OCI-LY1 (cell line): Measurements from ENCODE around the gene SLCO4A1.

Experiments
- H2AFZ ChIP-seq: fragments of 200-600 bp; sonication (generic), shearing (Covaris generic); 2 replicates; pipeline ENCODE4 v1.6.0; 2014; ENCODE audit warnings: antibody characterized with exemption, mild to moderate bottlenecking, low read length
- H3F3A ChIP-seq: fragments of 200-600 bp; sonication (generic), shearing (Covaris generic); 2 replicates; pipeline ENCODE4 v1.6.0; 2014; ENCODE audit warnings: mild to moderate bottlenecking, antibody characterized with exemption, low read length, moderate library complexity; ENCODE audit not compliant: insufficient read depth
- H3K27ac ChIP-seq: fragments of 200-600 bp; sonication (generic); 2 replicates; pipeline ENCODE4 v1.5.1; 2014; ENCODE audit warnings: low read length, mixed run types, mild to moderate bottlenecking, low read depth; ENCODE audit not compliant: poor library complexity, severe bottlenecking
- H3K27me3 ChIP-seq: fragments of 200-600 bp; sonication (generic); 2 replicates; pipeline ENCODE4 v1.6.0; 2014; ENCODE audit warnings: antibody characterized with exemption, mild to moderate bottlenecking, low read length, moderate library complexity; ENCODE audit not compliant: insufficient read depth
- H3K36me3 ChIP-seq: fragments of 200-600 bp; sonication (generic); 2 replicates; pipeline ENCODE4 v1.6.1; 2014; ENCODE audit warnings: mild to moderate bottlenecking, antibody characterized with exemption, low read length, moderate library complexity, mixed read lengths; ENCODE audit not compliant: insufficient read depth
- H3K4me1 ChIP-seq: fragments of 200-600 bp; sonication (generic); 2 replicates; pipeline ENCODE4 v1.5.1; 2014; ENCODE audit warnings: mild to moderate bottlenecking, low read length, moderate library complexity; ENCODE audit not compliant: insufficient read depth, severe bottlenecking
- H3K4me2 ChIP-seq: fragments of 200-600 bp; sonication (generic), shearing (Covaris generic); 2 replicates; pipeline ENCODE4 v1.6.1; 2014; ENCODE audit warnings: low read length
- H3K4me3 ChIP-seq: fragments of 200-600 bp; sonication (generic); 2 replicates; pipeline ENCODE4 v1.5.1; 2014; ENCODE audit warnings: low read length, low read depth, mild to moderate bottlenecking, mixed read lengths; ENCODE audit not compliant: poor library complexity, severe bottlenecking
- H3K79me2 ChIP-seq: fragments of 200-600 bp; shearing (Covaris generic); 2 replicates; pipeline ENCODE4 v1.6.1; 2016; ENCODE audit warnings: mixed run types, low read length, mixed read lengths; ENCODE audit not compliant: insufficient read depth
- H3K9ac ChIP-seq: fragments of 200-600 bp; sonication (generic), shearing (Covaris generic); 2 replicates; pipeline ENCODE4 v1.6.1; 2014; ENCODE audit warnings: mild to moderate bottlenecking, low read length, mixed read lengths
- H3K9me2 ChIP-seq: fragments of 200-600 bp; sonication (generic), shearing (Covaris generic); 2 replicates; pipeline ENCODE4 v1.6.1; 2014; ENCODE audit warnings: low read depth, mild to moderate bottlenecking, low read length, mixed read lengths
- H3K9me3 ChIP-seq: fragments of 200-600 bp; shearing (Covaris generic); 2 replicates; pipeline ENCODE4 v1.6.1; 2014; ENCODE audit warnings: low read length, mixed read lengths
- H4K20me1 ChIP-seq: fragments of 200-600 bp; sonication (generic), shearing (Covaris generic); 2 replicates; pipeline ENCODE4 v1.6.0; 2016; ENCODE audit warnings: mild to moderate bottlenecking, low read length; ENCODE audit not compliant: insufficient read depth
- EZH2 ChIP-seq: fragments of 200-600 bp; sonication (generic), shearing (Covaris generic); IDR thresholded peaks from 2 replicates; pipeline ENCODE4 v1.8.0; 2017; ENCODE audit warnings: borderline replicate concordance, mixed run types, mild to moderate bottlenecking, antibody characterized with exemption, low read length, moderate library complexity, mixed read lengths
- TF ChIP-seq, protein P1 (sequence below): fragments of 200-600 bp; sonication (generic), shearing (Covaris generic); IDR thresholded peaks from 2 replicates; pipeline ENCODE4 v1.5.1; 2017; ENCODE audit warnings: mild to moderate bottlenecking, antibody characterized with exemption, low read length, moderate library complexity, mixed read lengths

Gene SLCO4A1

DNA sequence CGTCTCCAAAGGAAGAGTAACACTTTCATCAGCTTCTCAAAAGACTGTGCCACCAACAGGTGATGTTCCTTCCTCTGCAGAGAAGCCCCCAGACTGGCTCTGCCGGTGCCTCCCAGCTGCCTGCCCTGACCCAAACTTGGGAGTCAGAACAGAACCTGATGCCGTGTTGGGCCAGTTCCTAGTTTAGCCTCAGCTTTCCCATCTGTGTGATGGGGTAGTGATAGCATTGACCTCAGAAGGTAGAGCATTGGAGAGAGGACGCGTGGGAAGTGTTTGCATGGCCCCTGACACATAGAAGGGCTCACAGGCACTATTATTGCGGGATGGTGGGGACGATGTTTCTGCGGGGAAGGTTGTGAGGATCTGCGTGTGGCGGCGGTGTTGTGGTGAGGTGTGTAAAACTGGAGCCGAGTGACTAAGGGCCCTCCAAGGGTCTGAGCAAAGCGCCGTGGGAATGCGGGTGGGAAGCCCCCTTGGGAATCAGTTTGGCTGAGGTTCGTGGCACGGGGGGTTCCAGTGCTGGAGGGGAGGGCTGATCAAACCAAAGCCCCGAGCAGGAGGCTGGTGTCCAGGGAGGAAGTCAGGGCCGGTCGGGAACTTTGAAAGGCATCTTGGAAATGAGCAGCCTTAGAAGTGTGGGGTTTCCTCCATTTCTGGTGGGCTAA is 68.0 kb downstream of the SLCO4A1 start:
- no peaks in the 10 kb centered on the region; the same call in 1 of the 2 replicates for H3K27me3 ChIP-seq
- no peak overlapping the region for H3K27ac ChIP-seq
- no peaks in the 10 kb centered on the region for H4K20me1 ChIP-seq
- no peaks in the 10 kb centered on the region for H3K79me2 ChIP-seq
- TF ChIP-seq EZH2 = no peak
- TF ChIP-seq, protein P1, sequence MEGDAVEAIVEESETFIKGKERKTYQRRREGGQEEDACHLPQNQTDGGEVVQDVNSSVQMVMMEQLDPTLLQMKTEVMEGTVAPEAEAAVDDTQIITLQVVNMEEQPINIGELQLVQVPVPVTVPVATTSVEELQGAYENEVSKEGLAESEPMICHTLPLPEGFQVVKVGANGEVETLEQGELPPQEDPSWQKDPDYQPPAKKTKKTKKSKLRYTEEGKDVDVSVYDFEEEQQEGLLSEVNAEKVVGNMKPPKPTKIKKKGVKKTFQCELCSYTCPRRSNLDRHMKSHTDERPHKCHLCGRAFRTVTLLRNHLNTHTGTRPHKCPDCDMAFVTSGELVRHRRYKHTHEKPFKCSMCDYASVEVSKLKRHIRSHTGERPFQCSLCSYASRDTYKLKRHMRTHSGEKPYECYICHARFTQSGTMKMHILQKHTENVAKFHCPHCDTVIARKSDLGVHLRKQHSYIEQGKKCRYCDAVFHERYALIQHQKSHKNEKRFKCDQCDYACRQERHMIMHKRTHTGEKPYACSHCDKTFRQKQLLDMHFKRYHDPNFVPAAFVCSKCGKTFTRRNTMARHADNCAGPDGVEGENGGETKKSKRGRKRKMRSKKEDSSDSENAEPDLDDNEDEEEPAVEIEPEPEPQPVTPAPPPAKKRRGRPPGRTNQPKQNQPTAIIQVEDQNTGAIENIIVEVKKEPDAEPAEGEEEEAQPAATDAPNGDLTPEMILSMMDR = no peak
- H3K4me2 ChIP-seq = no peak overlapping the region
- no peaks in the 10 kb centered on the region for H3K9me3 ChIP-seq
- no peaks in the 10 kb centered on the region for H3K36me3 ChIP-seq
- no peaks in the 10 kb centered on the region for H3K9me2 ChIP-seq
- H3K4me1 ChIP-seq = peaks cover 4% of the 10 kb centered on the region
- no peak overlapping the region for H3K4me3 ChIP-seq
- no peak overlapping the region for H2AFZ ChIP-seq
- H3K9ac ChIP-seq = no peak overlapping the region
- H3F3A ChIP-seq = no peaks in the 10 kb centered on the region

DNA sequence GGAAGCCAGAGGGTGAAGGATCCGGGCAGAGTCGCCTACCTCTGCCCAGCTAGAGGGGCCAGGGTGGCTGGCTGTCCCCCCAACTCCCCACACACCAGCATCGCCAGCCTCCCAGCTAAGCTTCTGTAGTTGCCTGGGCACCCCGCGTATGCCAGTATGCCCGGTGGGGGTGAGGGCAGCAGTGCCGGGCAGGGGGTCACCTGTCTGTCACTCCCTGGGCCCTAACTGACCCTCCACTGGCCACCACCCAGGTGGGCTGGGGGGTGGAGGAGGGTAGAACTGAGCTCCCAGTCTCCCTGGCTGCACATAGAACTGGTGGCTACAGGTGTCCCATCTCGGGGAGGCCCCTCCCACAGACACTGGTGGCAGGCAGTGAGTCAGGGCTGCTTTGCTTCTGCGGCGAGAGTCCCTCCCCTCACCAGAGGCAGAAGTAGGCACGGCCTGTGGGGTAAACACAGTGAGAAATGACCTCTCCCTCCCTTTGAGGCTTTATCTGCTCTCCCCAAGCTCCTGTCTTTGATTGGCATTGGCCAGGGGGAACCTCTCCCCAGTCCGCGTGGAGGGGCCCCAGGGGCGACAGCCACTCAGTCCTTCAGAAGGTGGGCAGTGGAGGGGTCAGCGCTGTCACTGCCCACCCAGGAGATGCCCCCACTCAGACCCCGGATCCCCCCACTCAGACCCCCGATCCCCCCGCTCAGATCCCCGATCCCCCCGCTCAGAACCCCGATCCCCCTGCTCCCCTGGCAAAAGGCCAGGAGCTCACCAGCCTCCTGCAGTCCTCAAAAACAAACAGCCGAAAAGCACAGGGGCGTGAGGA is 68.8 kb downstream of the SLCO4A1 start:
- no peaks in the 10 kb centered on the region for H3F3A ChIP-seq
- no peaks in the 10 kb centered on the region for H3K9me2 ChIP-seq
- no peaks in the 10 kb centered on the region for H4K20me1 ChIP-seq
- TF ChIP-seq EZH2 = no peak
- TF ChIP-seq, protein P1 = no peak
- no peak overlapping the region for H3K4me2 ChIP-seq
- no peak overlapping the region for H2AFZ ChIP-seq
- no peaks in the 10 kb centered on the region for H3K9me3 ChIP-seq
- H3K9ac ChIP-seq = no peak overlapping the region
- H3K4me3 ChIP-seq = no peak overlapping the region
- H3K4me1 ChIP-seq = peaks cover 4% of the 10 kb centered on the region
- no peaks in the 10 kb centered on the region for H3K79me2 ChIP-seq
- no peaks in the 10 kb centered on the region; the same call in 1 of the 2 replicates for H3K27me3 ChIP-seq
- H3K36me3 ChIP-seq = no peaks in the 10 kb centered on the region
- no peak overlapping the region for H3K27ac ChIP-seq

DNA sequence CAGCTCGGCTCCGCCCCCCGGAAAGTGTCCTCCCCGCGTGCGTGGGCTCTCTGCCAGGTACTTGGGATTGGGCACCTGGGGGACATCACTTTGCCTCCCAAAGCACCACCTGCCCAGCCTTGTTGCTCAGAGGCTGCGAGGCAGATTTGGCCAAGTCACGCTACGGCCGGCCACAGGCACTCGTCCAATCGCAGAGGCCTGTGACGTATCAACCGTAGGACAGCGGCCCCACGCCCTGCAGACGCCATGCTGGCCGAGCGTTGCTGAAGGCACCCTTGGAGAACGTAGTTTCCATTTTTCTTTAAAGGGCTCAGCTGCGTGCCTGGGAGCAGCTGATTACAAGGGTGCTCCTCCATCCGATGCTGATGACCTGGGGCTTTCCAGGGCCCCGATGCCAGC is 69.4 kb downstream of the SLCO4A1 start:
- no peaks in the 10 kb centered on the region; the same call in 1 of the 2 replicates for H3K27me3 ChIP-seq
- no peak overlapping the region for H3K4me2 ChIP-seq
- H3K9me3 ChIP-seq = no peaks in the 10 kb centered on the region
- TF ChIP-seq, protein P1 = no peak
- TF ChIP-seq EZH2 = no peak
- H3K9ac ChIP-seq = no peak overlapping the region
- H3K79me2 ChIP-seq = no peaks in the 10 kb centered on the region
- H2AFZ ChIP-seq = no peak overlapping the region
- no peaks in the 10 kb centered on the region for H3K36me3 ChIP-seq
- no peaks in the 10 kb centered on the region for H3F3A ChIP-seq
- no peak overlapping the region for H3K4me3 ChIP-seq
- H3K4me1 ChIP-seq = peaks cover 4% of the 10 kb centered on the region
- no peak overlapping the region for H3K27ac ChIP-seq
- no peaks in the 10 kb centered on the region for H4K20me1 ChIP-seq
- H3K9me2 ChIP-seq = no peaks in the 10 kb centered on the region
